CD4-positive, alpha-beta T cell treated with Interleukin-17A for 1 hour (primary cell): Measurements from ENCODE around the gene ROCK1.
"Not testable (repeated sequence)": the region's sequence is repeated elsewhere in the genome, so short reads cannot be mapped to it uniquely, and the experiment has no call there.

Experiments used
- DNase-seq: peaks from one replicate; pipeline ENCODE4 v3.0.0-alpha.2; 2020

The ROCK1 gene

GRCh38 chr18:21111346-21112139 is at the start of gene ROCK1:
TSS of gene ROCK1 (minus strand) at chr18:21111813. CDS start at chr18:21110910, 903 bp downstream.
- DNase-seq: peak; percentile 98

DNA sequence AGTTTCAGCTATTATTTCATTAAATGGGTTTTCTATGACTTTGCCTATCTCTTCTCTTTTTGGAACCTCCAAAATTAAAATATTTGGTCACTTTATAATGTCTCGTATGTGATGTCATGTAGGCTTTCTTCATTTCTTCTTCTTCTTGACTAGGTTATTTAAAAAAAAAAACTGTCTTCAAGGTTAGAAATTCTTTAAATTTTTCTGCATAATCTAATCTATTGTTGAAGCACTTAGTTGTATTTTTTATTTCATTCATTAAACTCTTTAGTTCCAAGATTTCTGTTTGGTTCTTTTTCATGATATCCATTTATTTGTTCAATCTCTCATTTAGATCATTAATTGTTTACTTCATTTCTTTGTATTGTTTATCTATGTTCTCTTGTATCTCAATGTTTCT is 43.8 kb upstream of the ROCK1 start:
- DNase-seq: no peak

- no peak for DNase-seq
Observed at GRCh38 chr18:21146016-21146415, 34.4 kb upstream of the ROCK1 start.

- DNase-seq: no peak
Observed at GRCh38 chr18:21145371-21145770, 33.8 kb upstream of the ROCK1 start.

- no peak for DNase-seq
Observed at GRCh38 chr18:21141668-21142422, 30.2 kb upstream of the ROCK1 start.

DNA sequence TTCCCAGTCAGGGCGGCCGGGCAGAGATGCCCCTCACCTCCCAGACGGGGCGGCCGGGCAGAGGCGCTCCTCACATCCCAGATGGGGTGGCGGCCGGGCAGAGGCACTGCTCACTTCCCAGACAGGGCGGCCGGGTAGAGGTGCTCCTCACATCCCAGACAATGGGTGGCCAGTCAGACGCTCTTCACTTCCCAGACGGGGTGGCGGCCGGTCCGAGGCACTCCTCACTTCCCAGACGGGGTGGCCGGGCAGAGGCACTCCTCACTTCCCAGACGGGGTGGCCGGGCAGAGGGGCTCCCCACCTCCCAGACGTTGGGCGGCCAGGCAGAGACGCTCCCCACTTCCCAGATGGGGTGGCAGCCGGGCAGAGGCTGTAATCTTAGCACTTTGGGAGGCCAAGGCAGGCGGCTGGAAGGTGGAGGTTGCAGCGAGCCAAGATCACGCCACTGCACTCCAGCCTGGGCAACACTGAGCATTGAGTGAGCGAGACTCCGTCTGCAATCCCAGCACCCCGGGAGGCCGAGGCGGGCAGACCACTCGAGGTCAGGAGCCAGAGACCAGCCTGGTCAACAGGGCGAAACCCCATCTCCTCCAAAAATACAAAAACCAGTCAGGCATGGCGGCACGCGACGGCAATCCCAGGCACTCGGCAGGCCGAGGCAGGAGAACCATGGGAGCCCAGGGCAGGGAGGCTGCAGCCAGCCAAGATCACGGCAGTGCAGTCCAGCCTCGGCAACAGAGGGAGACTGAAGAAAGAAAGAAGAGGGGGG is 26.3 kb upstream of the ROCK1 start:
- not testable (repeated sequence) for DNase-seq

GRCh38 chr18:21134895-21135294 is 23.3 kb upstream of the ROCK1 start:
- DNase-seq: peak; percentile 57

DNA sequence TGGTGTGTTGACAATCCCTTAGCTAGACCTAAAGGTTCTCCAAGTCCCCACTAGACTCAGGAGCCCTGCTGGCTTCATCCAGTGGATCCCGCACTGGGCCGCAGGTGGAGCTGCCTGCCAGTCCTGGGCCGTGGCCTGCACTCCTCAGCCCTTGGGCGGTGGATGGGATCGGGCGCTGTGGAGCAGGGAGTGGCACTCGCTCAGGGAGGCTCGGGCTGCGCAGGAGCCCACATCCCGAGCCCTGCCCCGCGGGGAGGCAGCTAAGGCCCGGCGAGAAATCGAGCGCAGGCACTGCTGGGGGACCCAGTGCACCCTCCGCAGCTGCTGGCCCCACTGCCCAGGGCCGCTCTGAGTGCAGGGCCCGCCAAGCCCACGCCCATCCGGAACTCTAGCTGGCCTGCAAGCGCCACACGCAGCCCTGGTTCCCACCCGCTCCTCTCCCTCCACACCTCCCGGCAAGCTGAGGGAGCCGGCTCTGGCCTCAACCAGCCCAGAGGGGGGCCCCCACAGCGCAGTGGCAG is 20.8 kb upstream of the ROCK1 start:
- no peak for DNase-seq

GRCh38 chr18:21131698-21132227 is 20.1 kb upstream of the ROCK1 start:
- DNase-seq: no peak

- no peak for DNase-seq
Observed at GRCh38 chr18:21129566-21130216, 18.1 kb upstream of the ROCK1 start.

GRCh38 chr18:21123290-21123926 is 11.8 kb upstream of the ROCK1 start:
- no peak for DNase-seq

DNA sequence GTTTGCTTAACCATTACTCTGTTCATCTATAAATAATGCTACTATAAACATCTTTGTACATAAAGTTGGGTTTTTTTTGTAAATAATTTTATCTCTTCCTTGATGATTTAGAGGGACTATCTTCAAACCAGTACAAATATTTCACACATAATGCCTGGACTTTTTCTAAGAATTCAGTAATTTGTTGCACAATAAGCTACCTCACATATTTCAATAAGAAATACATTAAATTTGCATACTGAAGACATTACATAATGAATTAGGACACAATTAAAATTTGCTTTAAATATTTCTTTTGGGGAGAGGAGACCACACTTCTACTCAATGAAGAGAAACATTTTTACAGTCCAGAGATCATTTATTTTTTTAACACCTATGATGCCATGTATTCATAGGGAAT is 7.2 kb upstream of the ROCK1 start:
- no peak for DNase-seq

GRCh38 chr18:21117409-21118131 is 6.0 kb upstream of the ROCK1 start:
- DNase-seq: no peak

GRCh38 chr18:21115519-21116411 is 4.2 kb upstream of the ROCK1 start:
- DNase-seq: no peak

DNA sequence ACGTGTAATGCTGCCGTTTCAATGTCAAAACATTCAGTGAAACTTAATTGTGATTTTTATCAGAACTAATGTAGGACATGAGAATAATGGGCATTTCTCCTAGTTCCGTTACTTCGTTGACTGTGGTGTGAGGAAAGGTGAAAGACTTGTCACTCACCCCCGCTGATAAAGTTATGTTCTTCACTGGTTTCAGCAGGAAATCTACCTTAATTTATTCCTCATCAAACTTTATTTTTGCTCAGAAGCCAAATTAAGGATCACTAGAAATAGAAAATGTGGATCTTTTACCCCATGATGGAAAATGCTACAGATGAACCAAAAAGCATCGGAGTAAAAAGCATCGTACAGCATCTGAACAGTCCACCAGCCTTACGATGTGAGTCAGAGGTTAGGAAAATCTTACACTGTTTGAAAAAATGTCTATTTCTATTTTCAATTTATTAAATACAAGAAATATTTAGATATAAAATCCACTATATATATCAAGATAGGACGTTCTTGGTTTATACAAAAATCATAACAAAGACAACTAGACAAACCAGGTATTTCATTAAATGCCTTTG is 1.0 kb upstream of the ROCK1 start:
- DNase-seq: no peak

GRCh38 chr18:21112140-21112473 is 494 bp upstream of the ROCK1 start:
- DNase-seq: no peak

- peak; percentile 76 for DNase-seq
Observed at GRCh38 chr18:21110713-21111345, 784 bp downstream of the ROCK1 start.

GRCh38 chr18:21109936-21110712 is 1.5 kb downstream of the ROCK1 start:
- peak; percentile 13 for DNase-seq

DNA sequence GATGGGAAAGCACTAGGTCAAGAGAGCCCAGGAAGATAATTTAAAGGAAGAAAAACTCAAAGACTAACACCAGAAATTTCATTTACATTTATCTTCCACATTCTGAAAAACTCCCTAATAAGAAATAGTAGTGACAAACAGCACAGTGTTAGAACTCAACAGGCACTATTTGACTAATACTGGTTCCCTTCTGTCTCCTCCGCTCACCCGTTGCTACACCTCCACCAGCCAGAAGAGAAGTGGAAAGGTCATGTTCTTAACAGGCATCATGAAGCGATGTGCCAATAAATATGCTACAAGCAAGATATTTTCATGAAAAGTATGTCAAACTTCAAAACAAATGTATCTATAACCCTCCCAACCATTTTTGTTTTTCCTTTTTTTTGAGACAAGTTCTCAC is 5.7 kb downstream of the ROCK1 start:
- no peak for DNase-seq
